GM23248 (cell line): ENCODE measurements around the gene PDCD1LG2. TPM values are rescaled to one million over a fixed set of nuclear protein-coding genes. Genes with fewer than 3 reads are reported as not detected.

Experiments used
- DNase-seq: peaks from one replicate; pipeline ENCODE4 v3.0.0-alpha.2; 2015
- H2AFZ ChIP-seq: fragments of 200-600 bp; sonication (generic); 2 replicates; pipeline ENCODE4 v1.6.1; 2016; ENCODE audit warnings: antibody characterized with exemption
- H3F3A ChIP-seq: fragments of 200-600 bp; sonication (generic); 2 replicates; pipeline ENCODE4 v1.6.1; 2016; ENCODE audit warnings: mild to moderate bottlenecking, antibody characterized with exemption, mixed run types; ENCODE audit not compliant: insufficient read depth
- H3K27ac ChIP-seq: fragments of 200-600 bp; sonication (generic); 2 replicates; pipeline ENCODE4 v1.5.1; 2016; ENCODE audit warnings: mild to moderate bottlenecking
- H3K27me3 ChIP-seq: fragments of 200-600 bp; sonication (generic); replicated peaks from 2 replicates; pipeline ENCODE4 v1.6.1; 2016; ENCODE audit warnings: mild to moderate bottlenecking; ENCODE audit not compliant: insufficient read depth
- H3K36me3 ChIP-seq: fragments of 200-600 bp; sonication (generic); 2 replicates; pipeline ENCODE4 v1.6.1; 2016; ENCODE audit warnings: low read depth, mild to moderate bottlenecking
- H3K4me1 ChIP-seq: fragments of 200-600 bp; sonication (generic); 2 replicates; pipeline ENCODE4 v1.6.1; 2016; ENCODE audit warnings: mild to moderate bottlenecking; ENCODE audit not compliant: insufficient read depth
- H3K4me2 ChIP-seq: fragments of 200-600 bp; sonication (generic); one replicate; pipeline ENCODE4 v1.6.1; 2016; ENCODE audit warnings: mild to moderate bottlenecking; ENCODE audit not compliant: unreplicated experiment
- H3K4me3 ChIP-seq: fragments of 200-600 bp; sonication (generic); 2 replicates; pipeline ENCODE4 v1.5.1; 2016; ENCODE audit warnings: mild to moderate bottlenecking
- H3K79me2 ChIP-seq: fragments of 200-600 bp; sonication (generic); 2 replicates; pipeline ENCODE4 v1.6.1; 2016; ENCODE audit warnings: mild to moderate bottlenecking; ENCODE audit not compliant: insufficient read depth
- H3K9ac ChIP-seq: fragments of 200-600 bp; sonication (generic); 2 replicates; pipeline ENCODE4 v1.6.1; 2016; ENCODE audit warnings: mild to moderate bottlenecking
- H3K9me2 ChIP-seq: fragments of 200-600 bp; sonication (generic); 2 replicates; pipeline ENCODE4 v1.6.1; 2016; ENCODE audit warnings: mixed run types, mild to moderate bottlenecking, moderate library complexity; ENCODE audit not compliant: insufficient read depth
- H3K9me3 ChIP-seq: fragments of 200-600 bp; sonication (generic); one replicate; pipeline ENCODE4 v1.6.1; 2017; ENCODE audit warnings: low read depth
- H4K20me1 ChIP-seq: fragments of 200-600 bp; sonication (generic); 2 replicates; pipeline ENCODE4 v1.6.0; 2016; ENCODE audit not compliant: insufficient read depth
- EZH2 ChIP-seq: fragments of 200-600 bp; sonication (generic); IDR thresholded peaks from 2 replicates; pipeline ENCODE4 v1.6.1; 2018; ENCODE audit warnings: antibody characterized with exemption, mild to moderate bottlenecking; ENCODE audit not compliant: insufficient read depth, poor library complexity, severe bottlenecking
- EZH2phosphoT487 ChIP-seq: fragments of 200-600 bp; sonication (generic); IDR thresholded peaks from 2 replicates; pipeline ENCODE4 v1.6.1; 2018; ENCODE audit warnings: antibody characterized with exemption, moderate library complexity, mild to moderate bottlenecking, low read depth; ENCODE audit not compliant: insufficient read depth
- WGBS, 2 experiments: methylation state at CpG; one replicate each; pipeline ENCODE4 v1.1.6; 2015 to 2017; ENCODE audit warnings: low lambda C conversion rate in 2 of 2, low coverage in 1 of 2; ENCODE audit errors: missing lambda C conversion rate in 2 of 2; 5-methylcytosine and 5-hydroxymethylcytosine counted together
- in situ Hi-C: fragments of 300-500 bp; cut with MboI; formaldehyde crosslinking; loops from 2 replicates; pipeline ENCODE4 v1.15.0; 2020
- polyA plus RNA-seq: library from polyadenylated mRNA; unstranded; fragments of >200 nt; fragmentation: Nextera tagmentation; extraction: Ambion mirVana; gene quantifications from 2 replicates; pipeline ENCODE4 v1.2.1, GENCODE V29; 2016
- total RNA-seq: library from RNA; depleted of rRNA; stranded (reverse); fragments of >200 nt; shearing (Covaris generic); gene quantifications from 2 replicates; pipeline ENCODE4 v1.2.3, GENCODE V29; 2014

PDCD1LG2 gene
- total and polyA plus RNA-seq, 2 experiments from 2014 or later, result 31.7 to 34.7 TPM

DNA sequence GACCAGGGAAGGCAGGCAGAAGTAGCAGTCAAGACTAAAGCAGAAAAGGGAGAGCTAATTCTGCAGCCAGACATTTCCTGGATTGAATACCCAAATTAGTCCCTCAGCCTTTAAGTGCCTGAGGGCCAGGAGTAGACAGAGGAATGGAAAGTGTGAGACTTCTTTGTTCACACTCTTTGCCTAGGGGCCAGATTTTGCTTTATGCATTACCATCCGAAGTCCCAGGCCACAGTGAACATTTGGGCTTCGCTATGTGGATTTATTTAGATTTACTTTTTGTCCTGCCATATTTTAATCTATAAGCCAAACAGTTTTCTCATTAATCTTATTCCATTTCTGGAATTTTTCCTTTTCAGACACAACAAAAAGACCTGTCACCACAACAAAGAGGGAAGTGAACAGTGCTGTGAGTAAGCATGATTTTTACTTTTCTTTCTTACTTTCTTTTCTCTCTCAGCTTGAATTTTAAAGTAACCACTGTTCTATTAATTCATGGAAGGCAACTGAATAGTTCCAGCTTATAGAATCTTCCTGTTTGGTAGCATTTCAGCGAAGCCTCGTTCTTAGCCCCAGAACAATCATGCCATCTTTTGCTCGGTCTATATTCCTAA is 52.6 kb downstream of the PDCD1LG2 start:
- no peak overlapping the region for H3K4me2 ChIP-seq
- no peaks in the 10 kb centered on the region for H4K20me1 ChIP-seq
- H3K27me3 ChIP-seq, result no peaks in the 10 kb centered on the region
- peaks cover 22% of the 10 kb centered on the region for H3K4me1 ChIP-seq
- 74 to 75% methylated on average over 5 of the region's 5 CpGs for WGBS, 2 experiments
- H3K4me3 ChIP-seq, result no peak overlapping the region
- TF ChIP-seq EZH2phosphoT487, result no peak
- no peak for TF ChIP-seq EZH2
- DNase-seq, result peak; percentile 32
- no peak overlapping the region for H2AFZ ChIP-seq
- no peaks in the 10 kb centered on the region for H3K9me3 ChIP-seq
- in situ Hi-C loops, result no loop called here
- no peaks in the 10 kb centered on the region for H3K9me2 ChIP-seq
- peak overlapping the region; percentile 39 for H3K27ac ChIP-seq
- peaks cover 19% of the 10 kb centered on the region for H3K36me3 ChIP-seq
- H3F3A ChIP-seq, result peaks cover 28% of the 10 kb centered on the region
- H3K79me2 ChIP-seq, result no peaks in the 10 kb centered on the region
- H3K9ac ChIP-seq, result no peak overlapping the region

DNA sequence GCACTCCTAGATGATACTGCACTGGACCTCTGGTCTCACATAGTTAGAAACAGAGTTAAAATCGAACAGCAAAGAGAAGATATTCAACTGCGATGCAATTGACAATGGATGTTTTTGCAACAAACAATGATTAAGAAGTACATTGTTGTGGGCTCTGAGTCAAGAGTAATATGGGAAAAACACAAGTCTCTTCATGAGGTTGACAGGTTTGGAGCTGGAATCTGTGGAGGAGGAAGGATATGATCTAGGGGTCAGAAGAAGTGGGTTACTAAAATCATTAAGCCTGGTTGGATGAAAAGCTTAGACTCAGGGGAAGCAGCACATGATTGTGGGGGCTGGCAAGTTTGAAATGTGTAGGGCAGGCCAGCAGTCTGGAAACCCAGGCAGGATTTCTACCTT is 53.1 kb downstream of the PDCD1LG2 start:
- DNase-seq, result peak; percentile 20
- in situ Hi-C loops, result no loop called here
- Histone ChIP-seq H3K27me3 (no peaks in the 10 kb centered on the region), H3K9me3 (no peaks in the 10 kb centered on the region), H3K36me3 (peaks cover 19% of the 10 kb centered on the region), H3K9me2 (no peaks in the 10 kb centered on the region), H3K4me1 (peaks cover 20% of the 10 kb centered on the region), H3F3A (peaks cover 28% of the 10 kb centered on the region), H3K27ac (peak overlapping the region; percentile 39), H3K9ac (no peak overlapping the region), H2AFZ (no peak overlapping the region), H4K20me1 (no peaks in the 10 kb centered on the region), H3K4me2 (no peak overlapping the region), H3K79me2 (no peaks in the 10 kb centered on the region), H3K4me3 (no peak overlapping the region)
- TF ChIP-seq EZH2phosphoT487 (no peak), EZH2 (no peak)
- WGBS, 2 experiments, result 70 to 76% methylated on average over 2 of the region's 2 CpGs

DNA sequence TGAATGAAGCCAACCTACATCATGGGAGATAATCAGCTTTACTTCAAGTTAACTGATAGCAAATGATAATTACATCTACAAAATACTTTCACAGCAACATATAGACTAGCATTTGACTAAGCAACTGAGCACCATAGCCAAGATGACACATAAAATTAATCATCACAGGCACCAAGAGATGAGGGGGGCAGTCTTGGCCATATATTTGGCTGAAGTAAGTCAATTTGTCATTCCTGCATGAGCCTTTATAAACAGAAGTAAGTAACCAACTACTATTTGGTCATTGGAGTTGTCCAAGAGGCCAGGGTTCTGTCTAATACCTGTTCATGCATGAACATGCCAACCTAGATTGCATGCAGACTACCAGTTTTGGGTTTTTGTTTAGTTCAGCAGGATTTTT is 53.6 kb downstream of the PDCD1LG2 start:
- no peaks in the 10 kb centered on the region for H3K27me3 ChIP-seq
- peak overlapping the region; percentile 39; the same call in 1 of the 2 replicates for H3K27ac ChIP-seq
- no peak overlapping the region for H2AFZ ChIP-seq
- H3K79me2 ChIP-seq, result no peaks in the 10 kb centered on the region
- no peaks in the 10 kb centered on the region for H4K20me1 ChIP-seq
- no peaks in the 10 kb centered on the region for H3K9me2 ChIP-seq
- H3F3A ChIP-seq, result peaks cover 28% of the 10 kb centered on the region
- peaks cover 20% of the 10 kb centered on the region for H3K4me1 ChIP-seq
- DNase-seq, result peak; percentile 72
- H3K4me2 ChIP-seq, result no peak overlapping the region
- no peak for TF ChIP-seq EZH2
- TF ChIP-seq EZH2phosphoT487, result no peak
- in situ Hi-C loops, result no loop called here
- no peaks in the 10 kb centered on the region for H3K9me3 ChIP-seq
- H3K4me3 ChIP-seq, result no peak overlapping the region
- peaks cover 19% of the 10 kb centered on the region for H3K36me3 ChIP-seq
- H3K9ac ChIP-seq, result no peak overlapping the region

DNA sequence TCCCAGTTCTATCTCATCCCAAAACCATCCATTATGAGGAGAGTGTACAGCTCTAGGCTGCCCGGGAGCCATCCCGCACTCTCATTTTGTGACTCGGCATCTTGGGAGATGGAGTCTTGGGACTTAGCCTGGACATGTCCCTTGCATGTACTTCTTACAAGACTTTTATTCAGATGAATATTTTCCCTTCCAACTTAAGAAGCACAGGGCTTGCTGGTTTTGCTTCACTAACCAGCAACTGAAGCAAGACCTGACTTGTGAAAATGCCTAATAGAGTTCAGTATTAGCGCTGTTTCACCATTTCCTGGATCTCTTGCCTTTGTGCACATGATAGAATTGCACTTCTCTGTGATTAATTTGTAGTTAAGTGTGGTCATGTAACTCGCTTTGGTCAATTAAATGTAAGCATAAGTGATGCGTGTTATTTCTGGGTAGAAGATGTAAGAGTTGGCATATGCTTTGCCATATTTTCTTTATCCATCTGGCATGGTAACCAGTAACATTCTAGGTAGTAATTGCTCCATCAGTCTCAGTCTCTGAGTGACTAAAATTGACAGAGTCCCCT is 55.8 kb downstream of the PDCD1LG2 start:
- H3K79me2 ChIP-seq, result no peaks in the 10 kb centered on the region
- no peak overlapping the region for H3K4me2 ChIP-seq
- no peaks in the 10 kb centered on the region for H3K9me3 ChIP-seq
- in situ Hi-C loops, result no loop called here
- no peak overlapping the region for H2AFZ ChIP-seq
- H3K4me3 ChIP-seq, result no peak overlapping the region
- H3K4me1 ChIP-seq, result peaks cover 20% of the 10 kb centered on the region
- H3K27me3 ChIP-seq, result no peaks in the 10 kb centered on the region
- H3K9me2 ChIP-seq, result no peaks in the 10 kb centered on the region
- peaks cover 31% of the 10 kb centered on the region for H3K36me3 ChIP-seq
- H4K20me1 ChIP-seq, result no peaks in the 10 kb centered on the region
- TF ChIP-seq EZH2phosphoT487 (no peak), EZH2 (no peak)
- 98 to 99% methylated on average over 6 of the region's 6 CpGs for WGBS, 2 experiments
- H3K27ac ChIP-seq, result no peak overlapping the region
- no peak for DNase-seq
- no peak overlapping the region for H3K9ac ChIP-seq
- H3F3A ChIP-seq, result peaks cover 28% of the 10 kb centered on the region
